ENCODE results near the gene NANOS1. TPM values are rescaled to one million over a fixed set of nuclear protein-coding genes. Genes with fewer than 3 reads are reported as not detected.

The NANOS1 gene
- polyA plus RNA-seq, 2 donors, result 1.1 to 1.3 TPM

DNA sequence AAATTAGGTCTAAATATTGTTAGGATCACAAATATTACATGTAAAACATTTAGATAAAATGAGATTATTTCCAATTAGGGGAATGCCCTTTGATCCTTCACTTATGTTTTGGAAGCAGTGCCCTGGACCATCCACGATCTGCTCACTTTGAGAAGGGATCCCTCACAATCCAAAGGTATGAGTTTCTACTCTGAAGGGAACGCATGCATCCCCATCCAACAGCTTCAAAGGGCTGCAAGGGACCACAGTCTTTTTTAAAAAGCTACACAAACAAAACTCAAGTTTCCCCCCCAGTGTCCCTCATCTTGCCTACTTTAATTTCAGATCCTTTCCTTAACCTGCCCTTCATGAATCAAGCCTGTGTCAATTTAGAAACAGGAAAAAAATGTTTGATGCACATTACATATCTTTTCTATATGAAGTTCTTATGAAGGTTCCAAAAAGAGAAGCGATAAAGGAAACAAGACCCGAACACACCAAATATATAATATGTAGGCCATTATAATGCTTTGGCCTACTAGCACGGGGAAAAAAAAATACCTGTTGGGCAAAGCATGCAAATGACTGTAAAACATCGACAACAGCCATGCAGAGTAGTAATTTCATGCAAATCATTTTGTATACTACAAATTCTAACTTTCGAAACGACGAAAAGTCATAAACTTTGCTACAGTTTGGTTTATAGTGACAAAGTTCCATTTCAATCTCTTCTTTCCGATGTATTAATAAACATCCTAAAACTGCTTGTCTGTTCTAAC, 49.1 kb downstream of the NANOS1 start:
- no peak overlapping the region for H3K27ac ChIP-seq (ENCODE audit: low read depth in 2 of 2, low read length in 1 of 2)
- H3K27me3 ChIP-seq (ENCODE audit: control insufficient read depth in 1 of 2, insufficient read depth in 2 of 2, low read length in 2 of 2), result no peaks in the 10 kb centered on the region
- no peaks in the 10 kb centered on the region for H3K9me3 ChIP-seq (ENCODE audit: control insufficient read depth in 2 of 2, insufficient read depth in 1 of 2, low read depth in 1 of 2, low read length in 1 of 2)
- peaks cover 0 to 2% of the 10 kb centered on the region in 2 donors for H3K4me1 ChIP-seq (ENCODE audit: control insufficient read depth in 2 of 2, insufficient read depth in 2 of 2, low read length in 1 of 2)
- WGBS, 2 donors, result 24 to 25% methylated on average over 10 of the region's 10 CpGs
- H3K4me3 ChIP-seq (ENCODE audit: low read depth in 1 of 2, low read length in 2 of 2), result peak overlapping the region in 1 of 2 donors; percentile 70
- H3K36me3 ChIP-seq (ENCODE audit: control insufficient read depth in 2 of 2, insufficient read depth in 2 of 2, low read length in 1 of 2), result no peaks in the 10 kb centered on the region

DNA sequence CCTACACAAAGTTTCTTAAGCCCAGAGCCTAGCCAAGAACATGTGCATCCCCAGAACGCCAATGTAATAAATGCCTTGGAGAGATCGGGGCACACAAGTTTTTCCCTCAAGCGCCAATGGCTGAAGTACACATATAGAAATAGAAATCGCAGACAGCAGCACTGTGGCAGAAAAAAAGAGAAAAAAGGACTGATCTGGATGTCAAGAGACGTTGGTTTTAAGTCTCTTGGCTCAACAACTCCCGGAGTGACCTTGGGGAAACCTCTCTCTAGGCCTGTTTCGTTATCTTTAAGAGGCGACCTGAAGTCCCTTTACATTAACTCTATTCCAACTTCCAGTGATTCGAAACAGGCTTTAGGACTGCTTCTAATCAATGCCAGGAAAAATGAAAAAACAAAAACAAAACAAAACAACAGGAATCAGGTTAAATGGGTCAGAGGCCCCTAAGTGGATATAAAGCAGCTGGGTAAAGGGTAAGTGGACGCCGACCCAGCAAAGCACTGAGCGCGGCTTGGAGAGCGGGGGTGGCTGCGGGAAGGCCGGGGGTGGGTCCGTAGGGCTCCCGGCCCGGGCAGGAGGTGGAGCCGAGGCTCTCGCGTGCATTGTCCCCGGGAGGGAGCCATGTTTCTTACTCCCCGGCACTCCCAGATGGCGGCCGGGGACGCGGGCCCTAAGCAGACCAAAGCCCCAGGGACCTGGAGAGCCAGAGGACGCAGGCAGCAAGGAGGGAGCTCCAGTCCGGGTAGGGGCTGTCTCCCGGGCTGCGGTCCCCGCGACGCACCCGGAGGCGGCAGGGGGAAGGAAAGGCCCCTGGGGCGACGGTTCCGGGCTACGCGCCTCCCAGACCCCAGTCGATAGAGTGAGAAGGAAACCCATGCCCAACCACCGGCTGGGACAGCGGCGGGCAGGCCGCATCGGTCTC, 50.3 kb downstream of the NANOS1 start:
- Histone ChIP-seq H3K4me1 (ENCODE audit: control insufficient read depth in 2 of 2, insufficient read depth in 2 of 2, low read length in 1 of 2) (peaks cover 0 to 2% of the 10 kb centered on the region in 2 donors), H3K27ac (ENCODE audit: low read depth in 2 of 2, low read length in 1 of 2) (peak overlapping the region; percentile 93 to 96)
- WGBS, 2 donors, result 0% methylated on average over 40 to 48 of the region's 48 CpGs

DNA sequence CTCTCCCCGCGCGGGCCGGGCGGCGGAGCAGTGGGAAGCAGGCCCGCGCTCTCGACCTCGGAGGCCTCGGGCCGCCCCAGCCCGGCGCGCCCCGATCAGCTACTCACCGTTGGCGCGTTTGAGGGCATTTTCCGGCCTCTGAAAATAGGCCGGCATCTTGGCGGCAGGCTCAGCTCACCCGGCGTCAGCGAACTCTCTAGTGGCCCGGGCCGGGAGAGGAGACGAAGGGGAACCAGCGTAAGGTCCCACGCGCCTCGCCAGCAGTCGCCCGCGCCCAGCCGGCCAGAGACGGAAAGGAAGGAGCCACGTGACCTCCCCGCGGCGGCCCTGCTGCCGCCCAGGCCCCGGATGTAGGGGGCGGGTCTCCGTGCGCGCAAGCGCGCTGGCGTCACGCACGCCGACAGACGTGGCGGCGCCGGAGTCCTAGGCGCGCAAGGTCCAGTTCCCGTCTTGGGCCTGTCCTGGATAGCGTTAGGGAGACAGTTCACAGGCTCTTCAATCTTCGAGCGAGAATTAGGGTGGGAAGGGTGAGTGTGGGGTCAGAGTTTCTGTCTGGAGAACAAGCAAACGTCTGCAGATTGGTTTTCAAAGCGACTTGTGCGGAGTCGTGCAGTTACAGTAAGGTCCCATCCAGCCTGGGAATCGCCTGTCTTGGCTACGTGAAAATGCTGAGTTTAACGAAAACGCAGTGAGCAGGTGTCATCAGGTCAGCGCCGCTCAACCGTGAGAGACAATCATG, 51.2 kb downstream of the NANOS1 start, which contains the start of gene EIF3A:
TSS of gene EIF3A (minus strand) at position 297 of the 739 bp plus-strand sequence. CDS start at position 156, 141 bp downstream.
- Histone ChIP-seq H3K27ac (ENCODE audit: low read depth in 2 of 2, low read length in 1 of 2) (peak within 1 kb of the TSS; percentile 93 to 96), H3K36me3 (ENCODE audit: control insufficient read depth in 2 of 2, insufficient read depth in 2 of 2, low read length in 1 of 2) (no peaks in the 10 kb centered on the region), H3K4me1 (ENCODE audit: control insufficient read depth in 2 of 2, insufficient read depth in 2 of 2, low read length in 1 of 2) (peaks cover 0 to 2% of the 10 kb centered on the region in 2 donors), H3K9me3 (ENCODE audit: control insufficient read depth in 2 of 2, insufficient read depth in 1 of 2, low read depth in 1 of 2, low read length in 1 of 2) (no peaks in the 10 kb centered on the region), H3K27me3 (ENCODE audit: control insufficient read depth in 1 of 2, insufficient read depth in 2 of 2, low read length in 2 of 2) (no peaks in the 10 kb centered on the region), H3K4me3 (ENCODE audit: low read depth in 1 of 2, low read length in 2 of 2) (peak within 1 kb of the TSS; percentile 70 to 93)
- WGBS, 2 donors, result 0% methylated on average over 74 of the region's 74 CpGs

More for the DNA sequence above, 50.3 kb downstream of the NANOS1 start:
- Histone ChIP-seq H3K36me3 (ENCODE audit: control insufficient read depth in 2 of 2, insufficient read depth in 2 of 2, low read length in 1 of 2) (no peaks in the 10 kb centered on the region), H3K4me3 (ENCODE audit: low read depth in 1 of 2, low read length in 2 of 2) (peak overlapping the region; percentile 70 to 93), H3K9me3 (ENCODE audit: control insufficient read depth in 2 of 2, insufficient read depth in 1 of 2, low read depth in 1 of 2, low read length in 1 of 2) (no peaks in the 10 kb centered on the region), H3K27me3 (ENCODE audit: control insufficient read depth in 1 of 2, insufficient read depth in 2 of 2, low read length in 2 of 2) (no peaks in the 10 kb centered on the region)

Other genes starting within 250 kb of the NANOS1 start
- gene EIF3A, start 51.1 kb downstream of the NANOS1 start, polyA plus RNA-seq, result 10 to 100 TPM; 32.3 to 51.0 TPM
- gene DENND10, start 74.4 kb downstream of the NANOS1 start, polyA plus RNA-seq, result 10 to 100 TPM; 20.4 to 26.2 TPM
- 10 to 100 TPM; 20.8 to 22.7 TPM for gene SFXN4, start 136.0 kb downstream of the NANOS1 start, polyA plus RNA-seq
- gene PRDX3, start 149.1 kb downstream of the NANOS1 start, polyA plus RNA-seq, result 10 to 100 TPM; 40.8 to 82.2 TPM
- 1 to 10 TPM; 3.1 to 5.2 TPM for gene GRK5, start 177.9 kb downstream of the NANOS1 start, polyA plus RNA-seq